GM12873 (cell line): ENCODE data around the gene TSR1.

Source experiments
- CTCF ChIP-seq: IDR thresholded peaks from 2 replicates; pipeline ENCODE4 v1.5.1; 2012; ENCODE audit warnings: low read depth, mild to moderate bottlenecking, moderate library complexity, low read length, control low read depth; ENCODE audit not compliant: insufficient read depth; ENCODE audit errors: missing control alignments

Gene TSR1

GRCh38 chr17:2274414-2274813, 61.8 kb downstream of the TSR1 start:
- no peak for TF ChIP-seq CTCF
